H9 (cell line): ENCODE results near the gene LACRT. TPM values are rescaled to one million over a fixed set of nuclear protein-coding genes. Genes with fewer than 3 reads are reported as not detected.
A peak's percentile ranks its signal among the peaks of the same experiment; 100 is the strongest.

Experiments
- DNase-seq: peaks from one replicate; pipeline ENCODE4 v3.0.0-alpha.2; 2017
- H2AFZ ChIP-seq: one replicate; pipeline ENCODE4 v1.6.1; 2013; ENCODE audit warnings: mild to moderate bottlenecking, low read length, control low read depth, moderate library complexity
- H2AK5ac ChIP-seq: 2 replicates; pipeline ENCODE4 v1.6.1; 2013; ENCODE audit warnings: low read length, control low read depth, mixed read lengths; ENCODE audit not compliant: insufficient read length
- H2BK120ac ChIP-seq: one replicate; pipeline ENCODE4 v1.6.1; 2013; ENCODE audit warnings: low read depth, mild to moderate bottlenecking, low read length, control low read depth, inconsistent platforms; ENCODE audit not compliant: poor library complexity, severe bottlenecking
- H2BK12ac ChIP-seq: 2 replicates; pipeline ENCODE4 v1.6.1; 2013; ENCODE audit warnings: low read length, control low read depth, mixed read lengths, low read depth; ENCODE audit not compliant: insufficient read length
- H2BK15ac ChIP-seq: 2 replicates; pipeline ENCODE4 v1.6.1; 2013; ENCODE audit warnings: low read depth, low read length, control low read depth
- H2BK20ac ChIP-seq: one replicate; pipeline ENCODE4 v1.6.1; 2013; ENCODE audit warnings: low read depth, mild to moderate bottlenecking, low read length, control low read depth, inconsistent platforms; ENCODE audit not compliant: poor library complexity, severe bottlenecking
- H2BK5ac ChIP-seq: 2 replicates; pipeline ENCODE4 v1.6.1; 2013; ENCODE audit warnings: low read length, control low read depth, mixed read lengths; ENCODE audit not compliant: insufficient read length
- H3K14ac ChIP-seq: 2 replicates; pipeline ENCODE4 v1.6.1; 2013; ENCODE audit warnings: low read length, control low read depth; ENCODE audit not compliant: insufficient read depth
- H3K18ac ChIP-seq: 2 replicates; pipeline ENCODE4 v1.6.1; 2013; ENCODE audit warnings: low read depth, mild to moderate bottlenecking, mixed read lengths, low read length, control low read depth; ENCODE audit not compliant: insufficient read length
- H3K23ac ChIP-seq: 2 replicates; pipeline ENCODE4 v1.6.1; 2013; ENCODE audit warnings: low read length, control low read depth, mixed read lengths, low read depth; ENCODE audit not compliant: insufficient read length
- H3K23me2 ChIP-seq: 2 replicates; pipeline ENCODE4 v1.6.1; 2013; ENCODE audit warnings: low read depth, mild to moderate bottlenecking, mixed read lengths, low read length, control low read depth; ENCODE audit not compliant: insufficient read length, poor library complexity, severe bottlenecking
- H3K27ac ChIP-seq: 2 replicates; pipeline ENCODE4 v1.5.1; 2013; ENCODE audit warnings: low read length, control low read depth, mixed read lengths, low read depth; ENCODE audit not compliant: insufficient read length
- H3K27me3 ChIP-seq: 2 replicates; pipeline ENCODE4 v1.6.1; 2013; ENCODE audit warnings: low read length, control low read depth, inconsistent platforms; ENCODE audit not compliant: insufficient read depth
- H3K4ac ChIP-seq: 2 replicates; pipeline ENCODE4 v1.6.1; 2013; ENCODE audit warnings: low read depth, mild to moderate bottlenecking, control low read depth, inconsistent platforms, low read length, moderate library complexity
- H3K4me1 ChIP-seq: 2 replicates; pipeline ENCODE4 v1.6.1; 2013; ENCODE audit warnings: low read length, control low read depth, inconsistent platforms; ENCODE audit not compliant: insufficient read depth
- H3K4me2 ChIP-seq: 2 replicates; pipeline ENCODE4 v1.6.1; 2013; ENCODE audit warnings: low read length, control low read depth, mixed read lengths; ENCODE audit not compliant: insufficient read length, insufficient read depth
- H3K56ac ChIP-seq: 2 replicates; pipeline ENCODE4 v1.6.1; 2013; ENCODE audit warnings: low read depth, mild to moderate bottlenecking, mixed read lengths, low read length, control low read depth; ENCODE audit not compliant: insufficient read length
- H3K79me1 ChIP-seq: 2 replicates; pipeline ENCODE4 v1.6.1; 2013; ENCODE audit warnings: low read depth, mild to moderate bottlenecking, moderate library complexity, low read length, control low read depth, inconsistent platforms; ENCODE audit not compliant: insufficient read depth, poor library complexity, severe bottlenecking
- H3K79me2 ChIP-seq: 2 replicates; pipeline ENCODE4 v1.6.1; 2013; ENCODE audit warnings: low read length, control low read depth, inconsistent platforms; ENCODE audit not compliant: insufficient read depth
- H3K9ac ChIP-seq: 2 replicates; pipeline ENCODE4 v1.6.1; 2013; ENCODE audit warnings: low read length, control low read depth, mixed read lengths; ENCODE audit not compliant: insufficient read length; ENCODE audit errors: extremely low read depth
- H3K9me3 ChIP-seq: one replicate; pipeline ENCODE4 v1.6.1; 2013; ENCODE audit warnings: low read depth, low read length, inconsistent platforms; ENCODE audit not compliant: control insufficient read depth
- H3T11ph ChIP-seq: one replicate; pipeline ENCODE4 v1.6.1; 2013; ENCODE audit warnings: mild to moderate bottlenecking, low read length, control low read depth, inconsistent platforms
- H4K20me1 ChIP-seq: one replicate; pipeline ENCODE4 v1.6.1; 2013; ENCODE audit not compliant: control insufficient read depth, insufficient read length, insufficient read depth
- H4K5ac ChIP-seq: 2 replicates; pipeline ENCODE4 v1.6.1; 2013; ENCODE audit warnings: low read depth, mild to moderate bottlenecking, mixed read lengths, low read length, control low read depth; ENCODE audit not compliant: insufficient read length
- H4K8ac ChIP-seq: replicated peaks from 2 replicates; pipeline ENCODE4 v1.6.1; 2013; ENCODE audit warnings: low read length, control low read depth, mixed read lengths, low read depth; ENCODE audit not compliant: insufficient read length
- H4K91ac ChIP-seq: 2 replicates; pipeline ENCODE4 v1.6.1; 2013; ENCODE audit warnings: low read depth, mild to moderate bottlenecking, moderate library complexity, mixed read lengths, low read length, control low read depth; ENCODE audit not compliant: insufficient read length
- H3K27ac Mint-ChIP-seq, 3 experiments: 2 replicates in 2 of 3; 3 replicates in 1 of 3; pipeline ENCODE4 v1.8.0; 2020 to 2021; ENCODE audit warnings: mixed read lengths in 3 of 3, mild to moderate bottlenecking in 1 of 3, moderate library complexity in 1 of 3
- H3K27me3 Mint-ChIP-seq: 2 replicates; pipeline ENCODE4 v1.8.0; 2021; ENCODE audit warnings: low read depth, mild to moderate bottlenecking, moderate library complexity, mixed read lengths
- H3K36me3 Mint-ChIP-seq, 3 experiments: 2 replicates in 2 of 3; 3 replicates in 1 of 3; pipeline ENCODE4 v1.8.0; 2020 to 2021; ENCODE audit warnings: low read depth in 3 of 3, mixed read lengths in 3 of 3; ENCODE audit not compliant: insufficient read depth in 1 of 3
- H3K4me1 Mint-ChIP-seq, 2 experiments: 2 replicates each; pipeline ENCODE4 v1.8.0; 2020; ENCODE audit warnings: mixed read lengths in 2 of 2
- H3K4me3 Mint-ChIP-seq, 2 experiments: 2 replicates in 1 of 2; 3 replicates in 1 of 2; pipeline ENCODE4 v1.8.0; 2020 to 2021; ENCODE audit warnings: mild to moderate bottlenecking in 2 of 2, mixed read lengths in 2 of 2, moderate library complexity in 1 of 2
- H3K9me3 Mint-ChIP-seq, 2 experiments: 2 replicates in 1 of 2; 3 replicates in 1 of 2; pipeline ENCODE4 v1.8.0; 2020; ENCODE audit warnings: mild to moderate bottlenecking in 2 of 2, mixed read lengths in 2 of 2, moderate library complexity in 1 of 2
- CTCF ChIP-seq: fragments of 200-600 bp; sonication (generic); conservative IDR thresholded peaks from 3 replicates; pipeline ENCODE4 v1.8.0; 2021; ENCODE audit warnings: antibody characterized with exemption, mild to moderate bottlenecking
- WGBS: extraction: QIAGEN DNeasy Blood & Tissue Kit; methylation state at CpG from one replicate; pipeline ENCODE4 v1.1.7; 2013; ENCODE audit warnings: missing lambda C conversion rate, low lambda C conversion rate, mixed read lengths; ENCODE audit not compliant: insufficient read length; ENCODE audit errors: extremely low coverage; 5-methylcytosine and 5-hydroxymethylcytosine counted together
- total RNA-seq: library from RNA; stranded (reverse); gene quantifications from 2 replicates; pipeline ENCODE4 v1.2.1, GENCODE V29; 2021

Gene LACRT
- total RNA-seq, 1 experiment from 2014 or later, result not detected

DNA sequence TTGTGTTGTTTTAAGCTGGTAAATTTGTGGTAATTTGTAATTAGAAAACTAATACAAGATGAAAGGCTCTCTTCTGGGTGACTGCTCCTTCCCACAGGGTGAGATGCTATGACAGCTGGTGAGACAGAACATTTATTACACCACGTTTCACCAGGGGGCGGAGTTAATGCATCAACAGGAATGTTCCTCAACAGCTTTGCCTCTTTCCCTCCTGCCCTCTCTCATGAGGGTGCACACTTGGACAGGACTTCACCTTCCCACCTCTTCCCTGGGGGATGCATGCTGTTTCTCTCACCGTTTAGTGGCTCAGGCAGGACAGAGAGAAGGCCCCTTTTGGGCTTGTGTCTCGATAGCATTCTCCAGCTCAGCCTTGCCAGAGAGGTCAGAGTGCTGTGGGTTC lies 32.9 kb downstream of the LACRT start:
- Histone ChIP-seq H3K23ac (no peak overlapping the region), H3K18ac (no peak overlapping the region), H2BK12ac (no peak overlapping the region), H2BK5ac (no peak overlapping the region), H2AK5ac (no peak overlapping the region), H4K20me1 (no peaks in the 10 kb centered on the region), H3K9ac (no peak overlapping the region), H3K4me2 (no peak overlapping the region), H3K27me3 (no peaks in the 10 kb centered on the region; the same call in 1 of the 2 replicates), H3K4ac (no peak overlapping the region), H4K8ac (no peak overlapping the region), H3K27ac (no peak overlapping the region), H2BK120ac (no peak overlapping the region), H2BK15ac (no peak overlapping the region), H3K14ac (no peak overlapping the region), H3T11ph (no peak overlapping the region), H4K5ac (no peak overlapping the region), H2BK20ac (no peak overlapping the region), H3K23me2 (no peaks in the 10 kb centered on the region), H3K56ac (no peak overlapping the region), H3K9me3 (no peaks in the 10 kb centered on the region), H4K91ac (no peak overlapping the region), H3K79me1 (no peaks in the 10 kb centered on the region), H3K79me2 (no peaks in the 10 kb centered on the region), H2AFZ (no peak overlapping the region), H3K4me1 (no peaks in the 10 kb centered on the region)
- WGBS, result no CpG with 5 or more reads among the region's 4 CpGs
- TF ChIP-seq CTCF, result peak; percentile 23; the same call in 2 of the 3 replicates
- Mint-ChIP-seq H3K27ac (no peak overlapping the region), H3K36me3 (no peaks in the 10 kb centered on the region; a peak in 1 of 7 replicates), H3K4me3 (no peak overlapping the region), H3K4me1 (no peaks in the 10 kb centered on the region), H3K9me3 (no peaks in the 10 kb centered on the region), H3K27me3 (peaks cover 62% of the 10 kb centered on the region)
- peak; percentile 33 for DNase-seq
